SK-N-SH treated with all-trans-retinoic acid at 6 μM for 48 hours (cell line): ENCODE measurements around the gene FBXL12.

ENCODE experiments used
- CREB5 ChIP-seq: fragments of 250-450 bp; sonication (Bioruptor Pico); IDR thresholded peaks from 2 replicates; pipeline ENCODE4 v1.5.1; 2020; ENCODE audit warnings: low read depth, mild to moderate bottlenecking, moderate library complexity
- CSDC2 ChIP-seq: fragments of 250-450 bp; sonication (Bioruptor Pico); IDR thresholded peaks from 2 replicates; pipeline ENCODE4 v1.5.0; 2020; ENCODE audit warnings: mild to moderate bottlenecking, moderate library complexity
- ISL1 ChIP-seq: fragments of 250-450 bp; sonication (Bioruptor Pico); IDR thresholded peaks from 2 replicates; pipeline ENCODE4 v2.1.2; 2022; ENCODE audit warnings: mild to moderate bottlenecking, moderate library complexity
- PATZ1 ChIP-seq: fragments of 250-450 bp; sonication (Bioruptor Pico); IDR thresholded peaks from 2 replicates; pipeline ENCODE4 v1.8.0; 2020; ENCODE audit warnings: mild to moderate bottlenecking, moderate library complexity, borderline replicate concordance
- ZNF565 ChIP-seq: fragments of 450-650 bp; formaldehyde crosslinking; conservative IDR thresholded peaks from 2 replicates; pipeline ENCODE4 v1.5.0; 2020; ENCODE audit warnings: low read depth, mild to moderate bottlenecking, moderate library complexity
- ZNF70 ChIP-seq: fragments of 450-650 bp; formaldehyde crosslinking; IDR thresholded peaks from 2 replicates; pipeline ENCODE4 v1.5.0; 2020; ENCODE audit warnings: mild to moderate bottlenecking, moderate library complexity
- TF ChIP-seq, protein P1 (sequence below): fragments of 250-450 bp; sonication (Bioruptor Pico); IDR thresholded peaks from 2 replicates; pipeline ENCODE4 v1.8.0; 2021; ENCODE audit warnings: low read depth, mild to moderate bottlenecking, moderate library complexity, borderline replicate concordance

GRCh38 chr19:9862938-9863337 lies 44.1 kb upstream of the FBXL12 start:
- TF ChIP-seq ZNF70 (CRISPR knock-in tag) (no peak), ZNF565 (CRISPR knock-in tag) (no peak), PATZ1 (CRISPR knock-in tag) (no peak), ISL1 (no peak), CREB5 (CRISPR knock-in tag) (no peak), CSDC2 (no peak)
- TF ChIP-seq, protein P1, sequence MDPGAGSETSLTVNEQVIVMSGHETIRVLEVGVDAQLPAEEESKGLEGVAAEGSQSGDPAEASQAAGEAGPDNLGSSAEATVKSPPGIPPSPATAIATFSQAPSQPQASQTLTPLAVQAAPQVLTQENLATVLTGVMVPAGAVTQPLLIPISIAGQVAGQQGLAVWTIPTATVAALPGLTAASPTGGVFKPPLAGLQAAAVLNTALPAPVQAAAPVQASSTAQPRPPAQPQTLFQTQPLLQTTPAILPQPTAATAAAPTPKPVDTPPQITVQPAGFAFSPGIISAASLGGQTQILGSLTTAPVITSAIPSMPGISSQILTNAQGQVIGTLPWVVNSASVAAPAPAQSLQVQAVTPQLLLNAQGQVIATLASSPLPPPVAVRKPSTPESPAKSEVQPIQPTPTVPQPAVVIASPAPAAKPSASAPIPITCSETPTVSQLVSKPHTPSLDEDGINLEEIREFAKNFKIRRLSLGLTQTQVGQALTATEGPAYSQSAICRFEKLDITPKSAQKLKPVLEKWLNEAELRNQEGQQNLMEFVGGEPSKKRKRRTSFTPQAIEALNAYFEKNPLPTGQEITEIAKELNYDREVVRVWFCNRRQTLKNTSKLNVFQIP (CRISPR knock-in tag), result no peak
